ENCODE data around the gene ELMO1. TPM values are rescaled to one million over a fixed set of nuclear protein-coding genes. Genes with fewer than 3 reads are reported as not detected.

ELMO1 gene
- total and polyA plus RNA-seq, 10 of the 15 experiments (the other 5 are each of a cell fraction or from before 2014, with no cell fraction given): 22.6 to 85.9 (median 56.6) TPM

GRCh38 chr7:37031571-37032257 lies 416.9 kb downstream of the ELMO1 start:
- ChIA-PET CTCF (no interaction called here), RAD21 (ENCODE audit: unreplicated experiment) (interaction anchor here (1.8 kb wide), 1 partner anchor 150 kb away, joined by 6 read pairs; no protein-coding TSS in a partner anchor), POLR2A (no interaction called here), SMC1A (ENCODE audit: uncharacterized antibody, unreplicated experiment) (interaction anchor here (1.5 to 2.4 kb wide), 2 partner anchors 15 to 147 kb away, joined by 4 to 8 read pairs; no protein-coding TSS in a partner anchor)
- TF ChIP-seq NFIC (IDR thresholded peaks at IDR 0.05; ENCODE audit: low read depth, low read length): no peak
- no peak for TF ChIP-seq ZZZ3 (IDR thresholded peaks at IDR 0.05; ENCODE audit: control insufficient read depth, insufficient read length, low read depth)
- TF ChIP-seq BACH1 (IDR thresholded peaks at IDR 0.05; ENCODE audit: borderline replicate concordance): no peak
- TF ChIP-seq ZNF384 (IDR thresholded peaks at IDR 0.05; ENCODE audit: borderline replicate concordance, low read depth, low read length): no peak
- TF ChIP-seq JUND (IDR thresholded peaks at IDR 0.05; ENCODE audit: low read depth, low read length): no peak
- no peak for TF ChIP-seq ETV6 (conservative IDR thresholded peaks at IDR 0.05 in 1 of 2, IDR thresholded peaks at IDR 0.05 in 1 of 2; ENCODE audit: borderline replicate concordance in 1 of 2, low read depth in 1 of 2)
- no peak for TF ChIP-seq SUZ12 (IDR thresholded peaks at IDR 0.05; ENCODE audit: unreplicated experiment)
- TF ChIP-seq BCL11A (IDR thresholded peaks at IDR 0.05; ENCODE audit: low read depth, low read length): no peak
- TF ChIP-seq CEBPB (IDR thresholded peaks at IDR 0.05; ENCODE audit: borderline replicate concordance in 1 of 2, low read depth in 2 of 2, low read length in 2 of 2): no peak
- TF ChIP-seq MAX (IDR thresholded peaks at IDR 0.05; ENCODE audit: low read depth, low read length): no peak
- no peak for TF ChIP-seq E2F4 (IDR thresholded peaks at IDR 0.05; ENCODE audit: low read depth, low read length)
- no peak for TF ChIP-seq ZNF592 (IDR thresholded peaks at IDR 0.05)
- no peak for TF ChIP-seq MYB (IDR thresholded peaks at IDR 0.05; ENCODE audit: borderline replicate concordance, low read depth, low read length)
- no peaks in the 10 kb centered on the region for H3K27me3 ChIP-seq (replicated peaks in 1 of 2; ENCODE audit: control insufficient read depth in 2 of 2, insufficient read depth in 2 of 2, low read length in 1 of 2)
- in situ Hi-C loops (cut with MboI): no loop called here
- H3K36me3 ChIP-seq (ENCODE audit: control insufficient read depth in 2 of 2, insufficient read depth in 2 of 2, low read length in 1 of 2): no peaks in the 10 kb centered on the region; a peak in 1 of 4 replicates
- WGBS (ENCODE audit: insufficient coverage, insufficient replicate concordance, low lambda C conversion rate, missing lambda C conversion rate): 72% methylated on average over 9 of the region's 9 CpGs
- no peak overlapping the region for H3K27ac ChIP-seq (ENCODE audit: control insufficient read depth, insufficient read depth)
- DNase-seq (ENCODE audit: low read depth, low spot score) (no peak), ATAC-seq (peak; percentile 48), FAIRE-seq (no peak)
- no peak overlapping the region for H3K4me2 ChIP-seq (ENCODE audit: control insufficient read depth, insufficient read depth)
- no peaks in the 10 kb centered on the region for H3K9me3 ChIP-seq (replicated peaks; ENCODE audit: control insufficient read depth, insufficient read depth, low read length)
- no TSS peak for BruUV-seq (replicated peaks)
- H2AFZ ChIP-seq (ENCODE audit: control insufficient read depth, low read depth, low read length): no peak overlapping the region
- intact Hi-C loops (cut with micrococcal nuclease; ENCODE audit: unreplicated experiment): no loop called here
- no peak overlapping the region for H3K9ac ChIP-seq (ENCODE audit: control insufficient read depth, insufficient read depth, low read length)
- H3K4me1 ChIP-seq (ENCODE audit: control insufficient read depth, insufficient read depth, low read length): no peaks in the 10 kb centered on the region
- H3K4me3 ChIP-seq: no peak overlapping the region
- no peaks in the 10 kb centered on the region for H4K20me1 ChIP-seq (ENCODE audit: control insufficient read depth, insufficient read depth)
- H3K79me2 ChIP-seq (ENCODE audit: control insufficient read depth, insufficient read depth, low read length): no peaks in the 10 kb centered on the region

All from GM12878 (cell line).